ENCODE data around the gene CCDC80. TPM values are rescaled to one million over a fixed set of nuclear protein-coding genes. Genes with fewer than 3 reads are reported as not detected.

Gene CCDC80
- total RNA-seq, 6 experiments from 2014 or later, result 326 to 388 (median 358) TPM

DNA sequence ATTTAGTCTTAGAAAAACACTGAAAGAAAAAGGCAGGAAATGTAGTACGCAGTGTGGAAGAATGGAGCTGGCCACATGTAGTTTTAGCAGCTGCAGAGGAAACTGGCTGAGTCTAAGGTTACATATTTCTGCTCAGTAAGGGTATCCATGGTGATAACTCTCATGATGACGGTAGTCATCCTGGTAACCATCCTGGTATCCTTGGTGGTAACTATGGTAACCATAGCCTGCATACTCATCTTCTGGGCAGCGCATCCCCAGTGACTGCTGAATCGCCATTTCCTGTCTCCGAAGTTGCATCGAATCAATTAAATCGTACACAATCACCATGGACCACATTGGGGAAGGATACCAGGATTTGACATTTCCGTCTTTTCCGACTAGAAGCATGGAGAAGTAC is 35.7 kb downstream of the CCDC80 start:
- Mint-ChIP-seq H3K4me1 (ENCODE audit: low read depth) (peaks cover 52% of the 10 kb centered on the region), H3K36me3 (ENCODE audit: low read depth) (peaks cover 31% of the 10 kb centered on the region), H3K27ac (peak overlapping the region; percentile 97), H3K27me3 (ENCODE audit: insufficient read depth) (no peaks in the 10 kb centered on the region; the same call in 1 of the 2 replicates), H3K4me3 (peak overlapping the region; percentile 83), H3K9me3 (no peaks in the 10 kb centered on the region)
- TF ChIP-seq, protein P1, sequence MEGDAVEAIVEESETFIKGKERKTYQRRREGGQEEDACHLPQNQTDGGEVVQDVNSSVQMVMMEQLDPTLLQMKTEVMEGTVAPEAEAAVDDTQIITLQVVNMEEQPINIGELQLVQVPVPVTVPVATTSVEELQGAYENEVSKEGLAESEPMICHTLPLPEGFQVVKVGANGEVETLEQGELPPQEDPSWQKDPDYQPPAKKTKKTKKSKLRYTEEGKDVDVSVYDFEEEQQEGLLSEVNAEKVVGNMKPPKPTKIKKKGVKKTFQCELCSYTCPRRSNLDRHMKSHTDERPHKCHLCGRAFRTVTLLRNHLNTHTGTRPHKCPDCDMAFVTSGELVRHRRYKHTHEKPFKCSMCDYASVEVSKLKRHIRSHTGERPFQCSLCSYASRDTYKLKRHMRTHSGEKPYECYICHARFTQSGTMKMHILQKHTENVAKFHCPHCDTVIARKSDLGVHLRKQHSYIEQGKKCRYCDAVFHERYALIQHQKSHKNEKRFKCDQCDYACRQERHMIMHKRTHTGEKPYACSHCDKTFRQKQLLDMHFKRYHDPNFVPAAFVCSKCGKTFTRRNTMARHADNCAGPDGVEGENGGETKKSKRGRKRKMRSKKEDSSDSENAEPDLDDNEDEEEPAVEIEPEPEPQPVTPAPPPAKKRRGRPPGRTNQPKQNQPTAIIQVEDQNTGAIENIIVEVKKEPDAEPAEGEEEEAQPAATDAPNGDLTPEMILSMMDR (IDR thresholded peaks at IDR 0.05), result no peak
- DNase-seq, result peak; percentile 97

DNA sequence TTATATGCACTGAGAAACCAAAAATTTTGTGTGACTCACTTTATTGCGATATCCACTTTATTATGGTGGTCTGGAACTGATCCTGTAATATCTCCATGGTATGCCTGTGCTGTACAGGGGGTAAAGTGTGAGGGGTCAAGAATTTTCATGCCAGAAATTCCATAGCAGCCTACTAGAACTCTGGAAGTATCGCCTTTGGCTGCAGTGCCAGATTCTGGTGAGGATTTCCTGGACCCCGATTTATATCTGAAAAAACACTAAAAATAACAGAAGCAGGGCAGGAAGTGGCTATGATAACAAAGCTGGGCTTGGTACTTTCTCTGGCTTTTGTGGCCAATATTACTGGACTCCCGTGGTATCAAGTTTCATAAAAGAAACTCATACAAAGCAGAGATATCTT is 36.4 kb downstream of the CCDC80 start:
- TF ChIP-seq, protein P1 (IDR thresholded peaks at IDR 0.05), result no peak
- H3K4me1 Mint-ChIP-seq (ENCODE audit: low read depth), result peaks cover 44% of the 10 kb centered on the region
- H3K36me3 Mint-ChIP-seq (ENCODE audit: low read depth), result peaks cover 28% of the 10 kb centered on the region
- H3K4me3 Mint-ChIP-seq, result peak overlapping the region; percentile 67
- H3K27ac Mint-ChIP-seq, result peak overlapping the region; percentile 97
- H3K27me3 Mint-ChIP-seq (ENCODE audit: insufficient read depth), result no peaks in the 10 kb centered on the region; the same call in 1 of the 2 replicates
- H3K9me3 Mint-ChIP-seq, result no peaks in the 10 kb centered on the region
- DNase-seq, result peak; percentile 79

DNA sequence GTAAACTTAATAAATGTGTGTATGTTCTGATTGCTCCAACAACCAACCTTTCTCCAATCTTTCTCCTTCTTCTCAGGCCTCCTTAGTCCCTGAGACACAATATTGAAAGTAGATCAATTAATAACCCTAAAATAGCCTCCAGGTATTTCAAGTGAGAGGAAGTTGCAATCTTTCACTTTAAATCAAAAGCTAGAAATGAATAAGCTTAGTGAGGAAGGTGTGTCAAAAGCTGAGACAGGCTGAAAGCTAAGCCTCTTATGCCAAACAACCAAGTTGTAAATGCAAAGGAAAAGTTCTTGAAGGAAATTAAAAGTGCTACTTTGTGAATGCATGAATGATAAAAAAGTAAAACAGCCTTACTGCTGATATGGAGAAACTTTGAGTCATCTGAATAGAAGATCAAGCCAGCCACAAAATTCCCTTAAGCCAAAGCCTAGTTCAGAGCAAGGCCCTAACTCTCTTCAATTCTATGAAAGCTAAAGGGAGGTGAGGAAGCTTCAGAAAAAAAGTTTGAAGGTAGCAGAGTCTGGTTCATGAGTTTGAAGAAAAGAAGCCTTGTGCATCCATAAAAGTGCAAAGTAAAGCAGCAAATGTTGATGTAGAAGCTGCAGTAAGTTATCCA is 38.6 kb downstream of the CCDC80 start:
- H3K27ac Mint-ChIP-seq, result no peak overlapping the region; the same call in 1 of the 2 replicates
- H3K4me1 Mint-ChIP-seq (ENCODE audit: low read depth), result peaks cover 36% of the 10 kb centered on the region
- no peaks in the 10 kb centered on the region; the same call in 1 of the 2 replicates for H3K27me3 Mint-ChIP-seq (ENCODE audit: insufficient read depth)
- no peak for DNase-seq
- H3K36me3 Mint-ChIP-seq (ENCODE audit: low read depth), result peaks cover 25% of the 10 kb centered on the region
- no peak overlapping the region for H3K4me3 Mint-ChIP-seq
- no peaks in the 10 kb centered on the region for H3K9me3 Mint-ChIP-seq
- TF ChIP-seq, protein P1 (IDR thresholded peaks at IDR 0.05), result no peak

DNA sequence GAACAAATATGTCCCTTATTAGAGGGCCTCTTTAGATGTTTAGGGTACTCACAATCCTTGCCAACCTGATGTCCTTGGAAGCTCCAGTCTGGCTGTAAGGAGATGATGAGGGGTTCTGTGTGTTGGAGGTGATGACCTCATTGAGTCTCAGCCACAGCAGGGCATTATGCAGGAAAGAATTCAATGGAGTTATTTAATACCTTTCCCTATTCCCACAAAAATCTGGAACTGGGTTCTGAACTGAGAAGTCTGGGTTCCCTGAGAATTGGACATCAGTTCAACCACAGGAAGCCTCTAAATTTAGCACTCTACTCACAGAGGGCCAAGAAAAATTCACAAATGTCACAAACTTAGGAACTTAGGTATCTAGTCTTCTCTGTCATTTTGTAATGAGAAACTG is 42.2 kb downstream of the CCDC80 start:
- no peak for DNase-seq
- TF ChIP-seq, protein P1 (IDR thresholded peaks at IDR 0.05), result no peak
- 0 out of 2 replicates have a peak overlapping the region, but pooled peaks have one; percentile 14 for H3K27ac Mint-ChIP-seq

DNA sequence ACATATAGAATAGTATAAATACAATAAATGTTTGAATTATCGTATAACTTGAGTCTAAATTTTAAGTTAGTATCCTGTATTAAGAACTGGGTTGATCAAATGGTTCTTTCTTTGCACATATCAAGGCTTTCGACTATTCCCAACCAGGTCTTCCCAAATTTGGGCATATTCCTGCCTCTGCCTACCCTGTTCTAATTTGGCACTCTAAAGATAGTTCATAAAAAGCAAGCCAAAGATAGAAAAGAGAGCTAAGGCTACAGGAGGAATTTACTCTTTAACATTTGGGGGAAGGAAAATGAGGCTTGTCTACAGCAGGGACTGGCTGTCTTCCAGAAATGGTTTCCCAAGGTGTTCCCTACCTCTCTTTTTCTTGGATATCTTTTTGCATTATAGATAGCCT is 43.0 kb downstream of the CCDC80 start:
- DNase-seq, result no peak
- no peaks in the 10 kb centered on the region for H3K27me3 Mint-ChIP-seq (ENCODE audit: insufficient read depth)
- TF ChIP-seq, protein P1 (IDR thresholded peaks at IDR 0.05), result no peak
- no peak overlapping the region for H3K27ac Mint-ChIP-seq
- H3K36me3 Mint-ChIP-seq (ENCODE audit: low read depth), result peaks cover 23% of the 10 kb centered on the region
- no peak overlapping the region for H3K4me3 Mint-ChIP-seq
- H3K9me3 Mint-ChIP-seq, result no peaks in the 10 kb centered on the region
- peaks cover 9% of the 10 kb centered on the region for H3K4me1 Mint-ChIP-seq (ENCODE audit: low read depth)

More for the DNA sequence above, 42.2 kb downstream of the CCDC80 start:
- H3K4me3 Mint-ChIP-seq, result no peak overlapping the region
- no peaks in the 10 kb centered on the region for H3K9me3 Mint-ChIP-seq
- H3K4me1 Mint-ChIP-seq (ENCODE audit: low read depth), result peaks cover 13% of the 10 kb centered on the region
- H3K36me3 Mint-ChIP-seq (ENCODE audit: low read depth), result peaks cover 19% of the 10 kb centered on the region
- no peaks in the 10 kb centered on the region for H3K27me3 Mint-ChIP-seq (ENCODE audit: insufficient read depth)

Measured in HFFc6 (cell line).